ENCODE measurements around the gene CDCA5.

Gene CDCA5

GRCh38 chr11:65104628-65105027 lies 20.8 kb upstream of the CDCA5 start:
- no peak for DNase-seq

GRCh38 chr11:65103476-65103875 lies 19.6 kb upstream of the CDCA5 start:
- no peak for DNase-seq

GRCh38 chr11:65102142-65103095 lies 18.6 kb upstream of the CDCA5 start:
- DNase-seq: no peak

- no peak for DNase-seq
These were observed 17.0 kb upstream of the CDCA5 start for GRCh38 chr11:65100674-65101350.

GRCh38 chr11:65096926-65097325 lies 13.1 kb upstream of the CDCA5 start:
- DNase-seq: no peak

GRCh38 chr11:65095974-65096806 lies 12.3 kb upstream of the CDCA5 start, which contains the start of gene VPS51:
Gene VPS51 (plus strand): TSS chr11:65096214. CDS start chr11:65096251, 37 bp downstream.
- DNase-seq: peak; percentile 84

GRCh38 chr11:65095427-65095826 lies 11.6 kb upstream of the CDCA5 start:
- no peak for DNase-seq

GRCh38 chr11:65090628-65091027 lies 6.8 kb upstream of the CDCA5 start:
- DNase-seq: no peak

- no peak for DNase-seq
These were observed 5.8 kb upstream of the CDCA5 start for GRCh38 chr11:65089621-65090020.

- DNase-seq: no peak
These were observed 4.0 kb upstream of the CDCA5 start for GRCh38 chr11:65087827-65088226.

- no peak for DNase-seq
These were observed 3.4 kb upstream of the CDCA5 start for GRCh38 chr11:65087216-65087615.

GRCh38 chr11:65086809-65087208 lies 3.0 kb upstream of the CDCA5 start:
- no peak for DNase-seq

GRCh38 chr11:65085446-65085845 lies 1.6 kb upstream of the CDCA5 start:
- DNase-seq: no peak

GRCh38 chr11:65084598-65085375 lies 947 bp upstream of the CDCA5 start:
- no peak for DNase-seq

GRCh38 chr11:65083134-65083833 lies 556 bp downstream of the CDCA5 start:
- DNase-seq: no peak

GRCh38 chr11:65078786-65079342 lies 5.0 kb downstream of the CDCA5 start:
- DNase-seq: no peak

- DNase-seq: peak; percentile 3
These were observed 5.7 kb downstream of the CDCA5 start for GRCh38 chr11:65078151-65078550.

GRCh38 chr11:65077451-65077850 lies 6.4 kb downstream of the CDCA5 start:
- no peak for DNase-seq

GRCh38 chr11:65072631-65072966 lies 11.2 kb downstream of the CDCA5 start:
- no peak for DNase-seq

GRCh38 chr11:65071907-65072630 lies 11.8 kb downstream of the CDCA5 start:
- no peak for DNase-seq

GRCh38 chr11:65069217-65069616 lies 14.6 kb downstream of the CDCA5 start:
- no peak for DNase-seq
